GM21528 (cell line): ENCODE measurements around the gene RUNX3.

Experiments used
- ATAC-seq: cut with Tn5 transposase; IDR thresholded peaks from one replicate; pipeline ENCODE4 v1.9.1; 2021; ENCODE audit warnings: mild to moderate bottlenecking, moderate library complexity; ENCODE audit not compliant: unreplicated experiment, low FRiP score

The RUNX3 gene

DNA sequence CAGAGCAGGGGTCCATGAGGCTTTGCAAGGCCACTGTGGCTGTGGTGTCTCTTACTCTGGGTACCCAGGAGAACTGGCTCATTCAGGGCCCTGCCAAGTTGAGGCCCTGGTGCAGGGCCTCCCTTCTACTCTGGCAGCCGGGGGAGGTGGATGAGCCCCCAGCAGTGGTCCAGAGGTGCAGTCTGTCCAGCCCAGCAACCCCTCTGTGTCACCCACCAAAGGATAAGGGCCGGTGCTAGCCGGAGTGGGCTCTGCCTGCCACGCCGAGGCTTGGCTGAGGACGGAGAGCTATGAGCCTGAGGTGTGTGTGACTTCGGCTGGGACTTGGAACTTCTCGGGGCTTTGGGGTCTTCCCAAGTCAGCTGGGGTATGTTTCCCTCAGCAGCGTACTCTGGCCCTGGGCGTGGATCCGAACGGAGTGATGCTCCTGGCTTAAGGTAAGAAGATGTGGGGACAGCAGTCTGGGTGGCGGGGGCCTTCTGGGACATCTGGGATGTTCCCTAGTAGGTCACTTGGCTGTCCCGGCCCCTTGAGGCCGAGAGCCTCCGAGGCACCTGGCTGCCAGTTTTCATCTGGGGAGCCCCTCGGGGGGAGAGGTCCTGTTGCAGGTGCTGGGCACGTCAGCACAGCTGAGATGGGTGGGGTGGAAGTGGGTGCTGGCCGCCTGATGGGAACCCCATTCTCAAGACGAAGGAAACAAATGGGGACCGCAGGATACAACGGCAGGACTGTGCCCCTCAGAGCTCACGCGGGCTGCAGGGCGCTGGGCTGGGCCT is 25.9 kb downstream of the RUNX3 start:
- ATAC-seq = no peak

DNA sequence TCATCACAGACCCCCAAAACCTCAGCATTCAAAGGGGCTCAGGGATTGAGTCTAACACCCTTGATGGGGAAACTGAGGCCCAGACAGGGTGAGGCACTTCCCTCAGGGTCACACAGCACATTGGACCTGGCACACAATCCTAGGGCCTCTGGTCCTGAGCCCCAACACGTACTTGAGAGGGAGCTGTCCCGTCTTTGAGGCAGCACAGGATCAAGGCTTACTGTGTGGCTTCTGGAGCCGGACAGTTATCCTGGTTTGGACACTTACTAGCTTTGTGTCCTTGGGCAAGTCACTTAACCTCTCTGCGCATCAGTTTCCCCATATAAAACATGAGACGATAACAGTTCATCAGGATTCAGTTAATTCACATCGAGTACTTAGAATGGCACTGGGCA is 26.5 kb downstream of the RUNX3 start:
- ATAC-seq = no peak

DNA sequence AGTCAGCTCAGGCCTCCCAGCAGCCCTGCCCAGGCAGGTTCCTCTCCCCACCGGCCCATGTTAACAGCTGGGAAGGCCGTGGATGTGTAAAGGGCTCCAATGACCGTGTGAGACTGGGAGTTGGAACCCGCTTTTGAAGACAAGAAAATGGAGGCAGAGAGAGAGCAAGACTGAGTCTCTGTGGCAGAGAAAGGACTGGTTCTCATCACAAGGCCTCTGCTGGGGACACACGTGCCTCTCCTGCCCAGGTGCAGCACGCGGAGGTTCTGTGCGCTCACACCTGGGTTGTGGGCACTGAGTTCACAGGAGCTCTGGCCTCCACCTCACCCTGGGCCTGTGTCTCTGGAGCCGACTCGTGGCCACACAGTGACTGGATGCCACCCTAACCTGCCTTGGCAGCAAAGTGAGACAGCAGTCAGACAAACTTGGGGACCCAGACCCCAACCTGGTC is 27.0 kb downstream of the RUNX3 start:
- ATAC-seq = no peak

DNA sequence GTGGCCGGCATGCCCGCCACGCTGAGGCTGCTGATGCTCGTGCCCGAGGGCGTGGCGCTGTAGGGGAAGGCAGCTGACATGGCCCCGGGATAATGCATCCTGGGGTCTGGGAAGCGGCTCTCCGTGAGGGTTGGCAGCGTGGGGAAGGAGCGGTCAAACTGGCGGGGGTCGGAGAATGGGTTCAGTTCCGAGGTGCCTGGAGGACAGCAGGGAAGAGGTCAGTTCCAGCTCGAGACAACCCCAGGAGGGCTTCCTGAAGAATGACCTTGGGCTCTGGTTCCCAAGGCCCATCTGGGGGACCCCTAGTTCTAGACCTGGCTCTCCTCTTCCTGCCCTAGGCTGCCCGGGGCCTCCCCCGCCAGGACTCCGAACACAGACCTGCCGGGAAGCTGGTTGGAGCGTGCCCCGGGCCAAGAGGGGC is 27.6 kb downstream of the RUNX3 start:
- ATAC-seq = no peak

DNA sequence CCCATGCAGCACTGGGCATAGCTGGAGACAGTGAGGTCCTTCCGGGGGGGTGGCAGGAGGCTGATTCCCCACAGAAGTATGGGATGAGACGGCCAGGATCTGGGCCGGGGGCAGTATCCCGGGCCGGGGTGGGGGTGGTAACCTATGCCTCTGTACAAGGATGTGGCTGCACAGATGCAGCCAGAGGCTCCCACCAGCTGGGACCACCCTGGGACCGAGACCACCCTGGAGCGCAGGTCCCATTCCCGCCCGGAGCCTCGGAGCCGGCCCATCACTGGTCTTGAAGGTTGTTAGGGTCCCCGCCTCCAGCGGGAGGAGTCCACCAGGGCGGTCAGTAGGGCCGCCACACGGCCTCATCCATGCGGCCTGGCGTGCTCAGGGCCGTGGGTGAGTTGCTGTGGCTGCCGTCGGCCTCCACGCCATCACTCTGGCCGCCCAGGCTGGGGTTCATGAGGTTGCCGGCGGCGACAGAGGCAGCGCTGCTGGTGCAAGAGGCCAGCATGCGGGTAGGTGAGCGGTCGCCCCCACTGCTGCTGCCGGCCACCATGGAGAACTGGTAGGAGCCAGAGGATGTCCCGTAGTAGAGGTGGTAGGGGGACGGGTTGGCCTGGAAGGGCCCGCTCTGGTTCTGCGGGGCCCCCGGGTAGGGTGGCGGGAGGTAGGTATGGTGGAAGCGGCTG is 28.1 kb downstream of the RUNX3 start:
- ATAC-seq = no peak

DNA sequence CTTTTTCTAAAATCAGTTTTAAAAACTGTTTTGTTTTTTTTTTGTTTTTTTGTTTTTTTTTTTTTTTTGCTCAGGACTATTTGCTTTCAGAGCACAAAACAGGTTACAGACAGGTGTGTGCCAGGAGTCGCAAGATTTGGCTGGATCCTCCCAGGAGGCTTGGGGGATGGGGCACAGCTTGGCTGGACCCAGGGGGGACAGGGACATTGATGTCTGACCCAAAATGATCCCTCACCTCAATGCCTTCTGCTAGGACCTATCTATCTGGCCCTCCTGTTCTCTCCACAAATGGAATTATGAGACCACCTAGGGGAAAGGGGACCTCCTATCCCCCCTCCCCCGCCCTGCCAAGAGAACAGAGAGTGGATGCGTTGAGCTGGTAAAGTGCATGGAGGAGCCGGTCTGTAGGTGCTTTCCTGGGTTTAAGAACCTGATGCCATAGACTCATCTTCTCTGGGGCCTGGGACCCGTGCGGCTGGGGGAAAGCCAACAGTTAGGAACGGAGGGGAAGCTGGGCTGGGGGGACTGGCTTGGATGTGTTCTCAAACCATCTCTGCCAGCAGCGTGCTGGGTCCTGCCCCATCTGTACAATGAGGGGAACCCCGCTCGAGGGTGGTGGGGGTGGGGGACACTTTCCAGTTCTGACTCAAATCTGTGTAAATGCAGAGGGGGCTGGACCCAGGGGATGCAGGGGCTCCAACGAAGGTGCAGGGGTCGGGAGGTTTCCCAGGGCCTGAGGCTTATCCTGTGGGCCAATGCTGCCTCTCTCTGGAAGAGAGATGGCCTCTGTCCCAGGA is 28.9 kb downstream of the RUNX3 start:
- ATAC-seq = no peak

DNA sequence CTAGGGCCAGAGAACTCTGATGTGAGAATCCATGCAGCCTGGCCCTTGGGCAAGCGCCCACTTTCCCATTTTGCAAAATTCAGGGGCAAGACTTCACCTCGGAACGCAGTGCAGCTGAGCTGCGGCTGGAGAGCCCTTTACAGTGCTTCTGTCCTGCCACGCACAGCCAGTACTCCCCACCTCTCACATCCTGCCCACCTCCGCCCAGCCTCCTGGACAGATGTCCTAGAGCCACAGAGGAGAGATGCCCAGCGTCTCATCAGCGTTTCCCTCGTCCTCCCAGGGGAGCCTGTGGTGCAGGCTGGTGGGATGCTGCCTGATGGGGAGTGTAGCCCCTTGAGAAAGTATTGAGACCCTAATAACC is 29.6 kb downstream of the RUNX3 start:
- ATAC-seq = no peak

DNA sequence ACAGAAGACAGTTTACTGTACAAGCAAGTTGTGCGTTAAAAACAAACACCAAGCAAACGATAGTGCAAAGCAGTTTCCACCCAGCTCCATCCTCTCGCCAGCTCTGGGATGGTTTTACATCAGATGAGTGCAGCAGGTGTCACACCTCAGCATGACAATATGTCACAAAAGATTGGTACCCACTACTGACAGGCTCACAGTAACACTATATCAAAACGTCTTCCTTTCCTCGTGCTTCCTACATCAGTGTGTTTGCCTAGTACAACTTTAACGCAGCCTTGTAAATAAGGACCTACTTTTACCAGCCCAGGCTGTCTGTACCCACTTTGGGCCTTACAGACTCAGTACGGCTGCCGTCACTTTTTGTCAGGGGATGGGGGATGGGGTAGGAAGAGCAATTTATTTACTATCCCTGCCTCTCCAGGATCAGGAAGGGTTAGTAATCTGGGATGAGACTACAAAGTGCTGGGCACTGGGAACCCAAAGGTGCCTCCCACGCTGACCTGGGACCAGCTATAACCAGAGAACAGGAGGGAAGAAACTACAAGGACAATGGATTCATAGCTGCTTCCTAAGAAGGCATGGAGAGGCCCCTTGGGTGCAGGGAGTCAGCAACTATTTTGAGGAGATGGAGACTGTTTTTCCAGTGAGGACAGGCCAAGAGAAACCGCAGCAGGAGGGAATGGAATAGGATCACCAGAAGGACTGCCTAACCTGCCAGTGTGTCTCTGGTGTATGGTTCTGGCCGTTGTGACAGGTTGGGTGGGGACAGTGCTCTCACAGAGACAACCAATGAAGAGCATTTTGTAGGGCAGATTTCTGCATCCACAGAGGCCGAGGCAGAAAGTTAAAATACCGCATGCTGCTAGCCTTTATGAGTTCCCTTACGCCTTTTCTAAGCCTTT is 30.2 kb downstream of the RUNX3 start:
- ATAC-seq = no peak

DNA sequence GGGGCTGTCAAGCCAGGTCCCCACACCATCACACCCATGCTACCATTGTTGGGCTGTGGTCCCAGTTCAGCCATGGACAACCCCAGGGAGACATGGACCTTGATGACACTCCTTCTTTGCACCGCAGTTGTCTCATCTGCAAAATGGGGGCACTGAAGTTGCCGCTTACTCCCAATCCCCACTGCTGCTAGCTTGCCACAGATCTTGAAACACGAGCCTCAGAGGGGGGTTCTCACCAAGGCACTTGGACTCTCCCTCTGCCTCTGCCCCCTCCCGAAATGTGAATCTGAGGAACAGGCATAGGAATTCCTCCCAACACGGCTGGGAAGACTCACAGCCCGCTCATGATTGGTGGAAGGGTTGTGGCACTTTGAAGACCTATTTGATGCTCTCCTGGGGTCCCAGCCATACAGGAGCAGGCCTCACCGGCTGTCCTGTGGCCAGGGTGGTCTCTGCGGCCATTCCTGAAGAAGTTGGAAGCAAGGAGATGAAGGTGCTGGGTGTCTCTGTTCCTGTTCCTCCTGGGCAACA is 31.1 kb downstream of the RUNX3 start:
- no peak for ATAC-seq

DNA sequence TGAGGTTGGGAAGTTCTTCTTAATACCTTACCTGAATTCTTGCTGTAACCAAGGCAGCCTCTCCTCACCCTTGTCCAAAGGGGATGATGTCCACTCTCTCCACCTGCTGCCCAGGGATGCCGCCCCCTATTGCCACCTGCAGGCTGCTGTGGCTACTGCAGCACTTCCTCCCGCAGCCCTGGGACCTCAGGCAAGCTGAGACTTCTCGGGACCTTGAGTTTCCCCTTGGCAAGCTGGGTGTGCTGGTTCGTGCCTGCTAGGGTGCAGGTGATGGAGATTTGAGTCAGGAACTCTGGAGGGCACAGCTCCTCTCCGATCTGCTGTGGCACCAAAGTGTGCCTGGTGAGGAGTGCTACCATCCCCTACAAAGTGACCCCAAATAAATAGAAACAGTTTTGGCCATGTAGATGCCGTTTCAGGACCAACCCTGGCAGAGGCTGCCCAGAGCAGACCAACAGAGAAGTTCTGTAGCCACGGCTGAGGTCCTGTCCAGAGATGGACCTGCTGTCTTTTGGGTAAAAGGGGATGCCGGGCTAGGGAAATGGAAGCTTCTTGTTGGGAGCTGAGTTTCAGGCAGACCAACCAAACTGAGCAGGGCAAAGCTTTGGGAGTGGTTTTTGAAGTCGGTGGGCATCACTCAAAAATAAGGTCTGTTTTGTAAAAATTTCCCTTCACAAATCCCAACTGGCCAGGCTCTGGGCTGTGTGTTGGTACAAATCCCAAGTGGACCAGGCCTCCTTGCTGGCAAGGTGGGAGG is 31.7 kb downstream of the RUNX3 start:
- no peak for ATAC-seq

DNA sequence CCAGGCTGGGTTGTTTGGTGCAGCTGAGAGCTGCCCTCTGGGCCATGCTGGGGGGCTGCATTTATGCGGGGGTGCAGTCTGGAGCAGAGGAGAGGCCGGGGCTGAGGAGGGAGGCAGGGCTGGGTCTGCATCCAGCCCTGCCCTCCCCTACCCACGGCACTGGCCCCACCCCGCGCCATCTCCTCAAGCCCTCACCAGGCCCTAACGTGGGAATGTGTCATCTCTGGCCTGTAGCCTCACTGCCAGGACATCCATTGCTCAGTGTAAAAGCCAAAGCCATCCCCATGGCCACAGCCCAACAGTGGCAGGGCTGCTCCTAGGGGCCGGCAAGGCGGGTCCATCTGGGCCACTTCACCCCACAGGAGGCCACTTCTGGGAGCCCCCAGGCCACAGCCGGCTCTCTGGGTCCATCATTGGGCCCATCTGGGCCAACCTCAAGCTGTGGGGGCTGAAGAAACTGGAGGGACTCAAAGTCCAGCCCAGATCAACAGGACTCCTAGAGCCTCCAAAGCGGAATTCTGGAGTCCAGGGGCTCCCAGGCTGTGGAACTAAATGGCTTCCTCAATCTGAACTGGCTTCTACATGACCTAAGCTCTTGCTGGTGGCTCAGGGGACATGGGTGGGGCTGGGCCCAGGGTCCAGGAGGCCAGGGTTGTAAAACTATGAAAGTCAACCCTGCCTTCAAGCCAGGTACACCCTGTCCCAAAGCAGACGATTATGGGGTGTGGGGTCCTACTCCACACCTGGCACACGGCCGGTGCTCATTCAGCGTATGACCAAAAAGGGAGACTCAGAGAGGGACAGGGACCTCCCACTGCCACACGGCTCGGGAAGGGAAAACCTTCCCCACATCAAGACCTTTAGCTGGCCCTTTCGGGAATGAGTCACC is 32.6 kb downstream of the RUNX3 start:
- no peak for ATAC-seq

DNA sequence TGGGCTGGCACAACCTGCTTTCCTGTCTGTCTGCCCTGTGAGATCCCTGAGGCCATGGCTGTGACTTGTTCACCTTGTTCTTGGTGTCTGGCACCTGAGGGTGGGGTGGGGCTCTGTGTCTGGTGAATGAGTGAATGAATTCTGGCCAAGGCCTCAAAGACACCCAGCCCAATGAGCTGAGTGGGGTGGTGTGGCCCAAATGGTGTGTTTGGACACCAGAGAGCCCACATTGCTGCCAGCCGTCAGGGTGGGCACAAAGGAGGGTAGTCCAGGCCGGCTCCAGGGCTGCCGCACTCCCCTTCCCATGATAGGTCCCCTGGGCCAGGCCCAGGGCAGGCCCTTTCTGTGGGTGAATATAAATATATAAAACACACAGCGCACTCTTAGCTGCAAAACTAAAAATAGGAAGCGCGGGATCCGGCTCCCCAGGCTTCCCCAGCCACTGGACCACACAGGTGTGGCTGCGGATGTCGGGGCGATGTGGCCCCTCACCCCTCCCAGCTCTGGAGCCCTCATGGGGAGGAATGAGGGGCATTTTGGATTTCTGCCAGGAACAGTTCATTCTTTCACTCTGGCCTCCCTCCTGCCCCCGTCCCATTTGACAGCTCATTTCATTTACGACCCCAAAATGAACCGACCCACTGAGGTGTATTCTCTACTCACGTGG is 33.3 kb downstream of the RUNX3 start:
- no peak for ATAC-seq

DNA sequence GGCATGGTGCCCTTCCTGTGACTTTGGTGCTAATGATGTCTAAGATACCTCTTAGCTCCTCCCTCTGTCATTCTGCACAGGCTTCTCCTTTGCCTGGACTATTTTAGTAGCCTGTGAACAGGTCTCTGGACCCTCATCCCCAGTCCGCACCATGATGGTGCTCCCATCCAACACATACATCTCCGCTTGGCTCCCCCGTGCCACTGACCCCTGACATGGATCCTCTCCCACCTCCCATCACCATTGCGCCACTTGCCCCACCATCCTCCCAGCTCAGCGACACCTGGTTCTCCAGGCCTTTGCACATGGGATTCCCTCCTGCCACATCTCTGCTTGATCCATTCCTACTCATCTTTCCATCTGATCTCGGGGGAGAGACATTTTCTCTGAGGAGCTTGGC is 33.9 kb downstream of the RUNX3 start:
- ATAC-seq = no peak

DNA sequence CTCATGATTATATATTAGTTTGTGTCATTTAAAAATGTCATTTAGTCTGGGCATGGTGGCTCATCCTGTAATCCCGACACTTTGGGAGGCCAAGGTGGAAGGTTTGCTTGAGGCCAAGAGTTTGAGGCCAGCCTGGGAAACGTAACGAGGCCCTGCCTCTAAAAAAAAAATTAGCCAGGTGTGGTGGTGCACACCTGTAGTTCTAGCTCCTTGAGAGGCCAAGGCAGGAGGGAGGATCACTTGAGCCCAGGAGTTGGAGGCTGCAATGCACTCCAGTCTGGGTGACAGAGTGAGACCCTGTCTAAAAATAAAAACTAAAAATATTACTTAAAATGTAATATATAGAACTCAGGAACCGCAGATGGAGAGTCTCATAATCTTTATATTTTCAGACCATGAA is 34.6 kb downstream of the RUNX3 start:
- no peak for ATAC-seq

DNA sequence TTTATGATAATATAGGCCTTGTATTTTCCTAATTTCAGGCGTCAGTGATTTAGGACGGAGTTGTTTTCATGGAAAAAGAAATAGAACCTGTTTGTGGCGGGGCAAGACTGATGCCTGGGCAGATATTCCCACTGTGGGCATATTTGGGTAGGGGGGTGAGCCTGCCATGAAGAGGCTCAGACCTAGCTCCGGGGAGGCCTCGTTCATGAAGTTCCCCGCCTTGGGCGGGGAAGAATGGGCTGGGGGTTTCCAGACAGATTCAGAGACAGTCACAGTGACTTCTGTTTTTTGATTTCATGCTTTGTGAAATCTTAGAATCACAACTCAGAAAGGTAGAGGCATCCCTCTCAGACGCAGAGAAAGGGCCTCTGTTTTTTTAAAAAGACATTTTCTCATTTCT is 36.1 kb downstream of the RUNX3 start:
- no peak for ATAC-seq

DNA sequence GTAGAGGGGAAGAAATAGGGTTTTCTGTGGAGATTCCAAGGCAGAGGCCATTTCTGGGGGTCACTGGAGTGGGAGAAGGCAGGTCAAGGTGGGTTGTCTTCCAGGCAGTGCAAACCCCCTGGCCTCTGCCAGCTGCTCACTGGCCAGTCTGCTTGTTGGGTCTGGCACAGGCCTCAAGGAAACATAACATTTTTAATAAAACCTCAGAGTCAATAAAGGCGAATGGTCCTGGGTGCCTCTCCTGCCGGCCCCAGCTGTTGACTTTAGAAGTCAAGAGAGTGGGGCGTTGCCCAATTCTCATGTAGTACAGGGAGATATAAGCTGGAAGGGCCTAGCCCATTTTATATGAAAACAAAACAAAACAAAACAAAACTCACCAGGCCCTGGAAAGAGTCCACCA is 36.6 kb downstream of the RUNX3 start:
- ATAC-seq = no peak

DNA sequence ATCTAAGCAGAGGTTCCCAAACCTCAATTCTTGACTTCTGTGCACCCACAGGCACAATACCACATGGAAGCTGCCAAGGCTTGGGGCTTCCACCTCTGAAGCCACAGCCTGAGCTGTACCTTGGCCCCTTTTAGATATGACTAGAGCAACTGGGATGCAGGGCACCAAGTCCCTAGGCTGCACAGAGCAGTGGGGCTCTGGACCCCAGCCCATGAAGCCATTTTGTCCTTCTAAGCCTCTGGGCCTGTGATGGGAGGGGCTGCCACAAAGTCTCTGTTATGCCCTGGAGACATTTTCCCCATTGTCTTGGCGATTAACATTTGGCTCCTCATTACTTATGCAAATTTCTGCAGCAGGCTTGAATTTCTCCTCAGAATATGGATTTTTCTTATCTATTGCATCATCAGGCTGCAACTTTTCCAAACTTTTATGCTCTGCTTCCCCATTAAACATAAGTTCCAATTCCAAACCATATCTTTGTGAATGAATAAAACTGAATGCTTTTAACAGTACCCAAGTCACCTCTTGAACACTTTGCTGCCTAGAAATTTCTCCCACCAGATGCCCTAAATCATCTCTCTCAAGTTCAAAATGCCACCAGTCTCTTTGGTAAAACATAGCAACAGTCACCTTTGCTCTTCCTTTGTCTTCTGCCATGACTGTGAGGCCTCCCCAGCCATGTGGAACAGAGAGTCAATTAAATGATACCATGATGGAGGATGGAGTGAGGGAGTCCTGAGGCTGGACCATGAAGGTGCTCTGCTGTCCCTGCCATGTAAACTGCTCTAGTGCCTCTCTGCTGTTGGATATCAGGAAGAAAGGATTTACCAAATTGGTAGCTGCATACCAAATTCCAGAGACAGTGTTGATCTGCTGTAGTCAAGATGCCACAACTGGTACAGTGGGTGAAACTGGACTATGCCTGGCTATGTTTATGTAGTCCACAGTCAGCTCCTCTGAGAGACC is 37.6 kb downstream of the RUNX3 start:
- ATAC-seq = no peak
